Stimulated activated CD8-positive, alpha-beta memory T cell treated with anti-CD3 and anti-CD28 coated beads, Interleukin-7, amount 100 ng/mL, for 1 hour (primary cell): Measurements from ENCODE around the gene PIGL.
"Not testable (repeated sequence)": the region's sequence is repeated elsewhere in the genome, so short reads cannot be mapped to it uniquely, and the experiment has no call there.

Experiments used
- DNase-seq, 2 donors: peaks; one replicate each; pipeline ENCODE4 v3.0.0-alpha.2; 2020; ENCODE audit warnings: low read depth in 2 of 2

PIGL gene

DNA sequence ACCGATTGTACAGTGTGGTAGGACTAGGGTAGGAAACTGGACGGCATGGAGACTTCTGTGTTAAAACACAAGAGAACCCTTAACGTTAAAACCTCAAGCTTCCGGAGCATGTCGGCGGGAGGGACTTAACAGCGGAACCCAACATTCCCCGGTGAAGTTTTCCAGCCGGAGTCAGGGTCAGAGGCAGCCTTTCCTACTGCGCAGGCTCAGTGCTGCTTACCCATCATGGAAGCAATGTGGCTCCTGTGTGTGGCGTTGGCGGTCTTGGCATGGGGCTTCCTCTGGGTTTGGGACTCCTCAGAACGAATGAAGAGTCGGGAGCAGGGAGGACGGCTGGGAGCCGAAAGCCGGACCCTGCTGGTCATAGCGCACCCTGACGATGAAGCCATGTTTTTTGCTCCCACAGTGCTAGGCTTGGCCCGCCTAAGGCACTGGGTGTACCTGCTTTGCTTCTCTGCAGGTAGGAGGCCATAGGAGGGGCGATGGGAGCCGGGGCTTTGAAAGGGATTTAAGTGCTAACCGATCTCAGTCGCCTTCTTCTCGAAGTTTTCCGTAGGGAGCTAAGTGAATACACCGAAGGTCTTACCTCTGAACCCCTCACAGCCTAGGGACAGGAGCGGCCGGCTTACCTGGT, at the start of gene PIGL:
PIGL (plus strand) TSS at position 209 of the 634 bp plus-strand sequence; CDS start at position 226, 17 bp downstream.
- DNase-seq: peak; percentile 75

GRCh38 chr17:16171613-16172012, 45.4 kb upstream of the PIGL start:
- no peak for DNase-seq

DNA sequence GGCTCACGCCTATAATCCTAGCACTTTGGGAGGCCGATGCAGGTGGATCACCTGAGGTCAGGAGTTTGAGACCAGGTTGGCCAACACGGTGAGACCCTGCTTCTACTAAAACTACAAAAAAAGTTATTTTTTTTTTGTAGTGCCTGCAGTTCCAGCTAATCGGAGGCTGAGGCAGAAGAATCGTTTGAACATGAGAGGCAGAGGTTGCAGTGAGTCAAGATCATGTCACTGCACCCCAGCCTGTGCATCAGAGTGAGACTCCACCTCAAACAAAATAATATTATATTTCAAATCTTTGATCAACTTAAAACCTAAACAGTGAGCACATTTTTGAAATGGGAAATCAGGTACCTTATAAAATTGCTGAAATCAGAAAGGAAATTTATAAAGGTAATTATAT, 38.2 kb upstream of the PIGL start:
- DNase-seq: no peak

- DNase-seq: no peak
These were observed 35.4 kb upstream of the PIGL start for GRCh38 chr17:16181581-16181980.

GRCh38 chr17:16187642-16188041, 29.4 kb upstream of the PIGL start:
- DNase-seq: no peak

GRCh38 chr17:16189791-16190348, 27.1 kb upstream of the PIGL start:
- no peak for DNase-seq

DNA sequence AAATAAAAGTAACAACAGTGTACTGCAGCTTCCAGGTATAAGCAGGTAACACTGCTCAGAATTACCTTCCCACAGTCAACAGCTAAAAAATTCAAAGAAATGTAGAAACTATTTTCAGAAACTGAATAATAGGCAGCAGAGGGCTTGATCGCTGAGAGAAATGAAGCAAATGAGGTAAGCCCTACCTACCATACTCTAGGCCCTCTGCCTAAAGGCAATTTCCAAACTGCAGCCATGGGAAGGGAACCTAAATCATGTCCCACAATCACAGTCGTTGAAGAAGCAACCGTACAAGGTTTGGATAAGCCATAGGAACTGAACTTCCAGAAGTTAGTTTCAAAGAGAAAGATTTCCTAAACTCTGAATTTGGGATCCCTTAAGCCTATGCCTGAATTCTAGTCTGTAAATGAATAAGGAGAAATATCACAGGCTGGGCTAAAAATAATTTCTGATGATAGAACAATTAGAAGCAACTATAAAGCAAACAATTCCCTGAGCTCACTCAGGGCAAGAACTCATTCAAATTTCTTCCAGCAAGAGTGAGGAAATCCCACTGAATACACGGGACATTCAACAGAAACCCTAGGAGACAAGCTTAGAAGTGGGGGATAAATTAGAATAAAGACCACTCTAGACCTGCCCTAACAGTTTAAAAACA, 26.2 kb upstream of the PIGL start:
- no peak for DNase-seq

- no peak for DNase-seq
These were observed 25.4 kb upstream of the PIGL start for GRCh38 chr17:16191604-16192003.

GRCh38 chr17:16194307-16194835, 22.6 kb upstream of the PIGL start:
- not testable (repeated sequence) for DNase-seq

GRCh38 chr17:16197276-16197675, 19.7 kb upstream of the PIGL start:
- no peak for DNase-seq

DNA sequence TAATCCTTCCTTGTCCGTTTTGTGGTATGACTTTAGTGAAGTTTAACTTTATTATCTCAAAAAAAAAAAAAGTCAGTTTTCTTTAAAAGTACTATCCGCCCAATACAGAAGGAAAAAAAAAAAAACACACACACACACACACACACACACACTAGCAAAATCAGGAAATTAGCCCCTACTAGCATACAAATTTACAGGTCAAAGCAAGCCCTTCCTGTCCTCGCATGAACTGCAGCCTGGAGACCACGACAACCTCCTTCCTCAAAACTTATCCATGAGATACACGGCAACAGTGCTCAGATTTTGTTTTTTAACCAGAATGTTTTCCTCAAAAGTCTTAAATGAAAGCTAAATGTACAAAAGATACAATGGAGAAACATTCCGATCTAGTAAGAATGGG, 17.9 kb upstream of the PIGL start:
- DNase-seq: no peak

DNA sequence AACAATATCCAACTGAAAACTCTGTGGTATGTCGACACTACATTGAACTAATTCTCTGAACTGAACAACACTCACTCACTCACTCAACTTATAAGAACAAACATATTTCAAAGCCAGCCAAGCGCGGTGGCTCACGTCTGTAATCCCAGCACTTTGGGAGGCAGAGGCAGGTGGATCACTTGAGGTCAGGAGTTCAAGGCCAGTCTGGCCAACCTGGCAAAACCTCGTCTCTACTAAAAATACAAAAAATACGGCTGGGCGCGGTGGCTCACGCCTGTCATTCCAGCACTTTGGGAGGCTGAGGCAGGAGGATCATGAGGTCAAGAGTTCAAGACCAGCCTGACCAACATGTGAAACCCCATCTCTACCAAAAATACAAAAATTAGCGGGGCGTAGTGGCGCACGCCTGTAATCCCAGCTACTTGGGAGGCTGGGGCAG, 15.3 kb upstream of the PIGL start:
- not testable (repeated sequence) for DNase-seq

DNA sequence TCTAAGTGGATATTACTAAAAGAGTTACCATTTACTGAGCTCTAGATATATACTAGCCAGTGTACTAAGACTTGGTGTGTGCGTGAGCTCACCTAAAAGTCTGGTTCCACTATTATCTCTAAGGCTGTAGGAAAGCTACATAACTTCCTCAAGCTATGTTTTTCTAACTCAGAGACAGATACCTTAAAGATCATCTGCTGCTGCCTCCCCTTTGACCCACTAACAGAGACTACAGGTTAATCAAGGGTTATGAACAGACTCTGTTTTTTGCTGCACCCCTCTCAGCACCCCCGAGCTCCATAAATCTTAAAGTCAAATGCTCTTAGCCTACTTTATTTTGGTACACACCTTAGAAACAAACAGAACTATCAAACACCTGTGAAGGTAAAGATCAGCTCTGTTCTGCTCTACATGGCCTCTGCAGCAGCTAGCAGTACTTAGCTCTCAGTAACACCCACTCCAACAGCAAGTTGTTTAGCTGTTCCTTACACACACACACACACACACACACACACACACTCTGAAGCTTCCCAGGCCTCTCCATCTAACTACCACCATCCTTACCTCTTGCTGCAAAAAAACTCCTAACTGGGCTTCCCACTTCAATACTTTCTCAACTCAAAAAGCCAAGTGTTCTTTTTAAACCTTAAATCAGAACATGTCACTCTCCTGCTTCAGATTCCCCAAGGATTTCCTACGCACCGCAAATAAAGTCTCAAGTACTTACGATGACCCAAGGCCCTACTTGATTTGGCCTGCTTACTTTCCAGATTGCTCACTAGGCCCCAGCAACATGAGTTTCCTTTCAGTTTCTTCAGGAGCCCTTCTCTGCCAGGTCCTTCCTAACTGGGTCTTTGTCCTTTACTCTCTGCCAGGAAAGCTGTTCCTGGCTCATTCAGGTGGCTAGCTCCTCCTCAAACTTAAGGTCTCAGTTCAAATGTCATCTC, 14.2 kb upstream of the PIGL start:
- not testable (repeated sequence) for DNase-seq

GRCh38 chr17:16204763-16205162, 12.2 kb upstream of the PIGL start:
- DNase-seq: not testable (repeated sequence)

GRCh38 chr17:16211590-16211989, 5.4 kb upstream of the PIGL start:
- no peak for DNase-seq

DNA sequence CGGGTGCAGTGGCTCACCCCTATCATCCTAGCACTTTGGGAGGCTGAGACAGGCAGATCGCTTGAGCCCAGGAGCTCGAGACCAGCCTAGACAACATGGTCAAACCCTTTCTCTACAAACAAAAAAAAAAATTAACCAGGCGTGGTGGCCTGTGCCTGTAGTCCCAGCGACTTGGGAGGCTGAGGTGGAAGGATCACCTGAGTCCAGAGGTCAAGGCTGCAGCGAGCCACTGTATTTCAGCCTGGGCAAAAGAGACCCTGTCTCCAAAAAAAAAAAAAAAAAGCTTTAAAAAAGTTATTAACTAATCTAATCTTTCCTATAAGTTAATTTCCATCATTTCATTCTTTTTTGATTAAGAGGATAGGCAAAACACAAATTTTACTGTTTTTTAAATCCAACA, 4.2 kb upstream of the PIGL start:
- no peak for DNase-seq

DNA sequence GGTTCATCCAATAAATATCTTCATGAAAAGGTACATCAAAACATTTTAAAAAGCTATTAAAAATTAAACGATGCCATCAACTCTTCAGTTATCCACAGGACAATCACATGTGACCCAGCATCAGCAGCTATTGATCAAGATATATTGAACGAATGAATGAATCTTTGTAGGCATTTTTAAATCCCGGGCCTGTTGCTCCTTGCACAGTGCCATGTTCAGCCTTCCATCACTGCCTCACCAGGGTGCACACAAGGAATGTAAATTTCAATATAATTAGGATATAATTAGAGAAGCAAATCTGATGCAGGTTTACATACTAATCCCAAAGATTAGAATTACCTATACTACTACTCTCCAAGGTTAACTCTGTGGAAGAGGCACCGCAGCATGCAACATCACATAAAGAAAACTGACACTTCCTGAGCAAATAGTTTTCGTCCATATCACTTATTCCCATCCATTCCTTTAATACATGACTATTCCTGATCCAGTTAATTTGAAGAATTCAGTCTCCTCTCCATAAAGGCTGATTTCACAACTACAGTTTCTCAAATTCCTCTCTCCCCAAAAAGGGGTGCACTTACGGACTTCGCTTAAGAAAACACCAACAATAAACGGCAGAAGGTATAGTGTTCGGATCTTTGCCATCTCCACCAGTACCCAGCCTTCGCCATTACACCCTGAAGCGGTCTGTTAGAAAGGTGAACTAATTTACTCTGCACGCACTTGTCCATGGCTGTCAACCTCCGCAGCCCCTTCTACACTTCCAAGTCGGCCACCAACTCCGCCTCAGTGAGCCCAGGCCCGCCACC, 2.6 kb upstream of the PIGL start:
- no peak for DNase-seq

DNA sequence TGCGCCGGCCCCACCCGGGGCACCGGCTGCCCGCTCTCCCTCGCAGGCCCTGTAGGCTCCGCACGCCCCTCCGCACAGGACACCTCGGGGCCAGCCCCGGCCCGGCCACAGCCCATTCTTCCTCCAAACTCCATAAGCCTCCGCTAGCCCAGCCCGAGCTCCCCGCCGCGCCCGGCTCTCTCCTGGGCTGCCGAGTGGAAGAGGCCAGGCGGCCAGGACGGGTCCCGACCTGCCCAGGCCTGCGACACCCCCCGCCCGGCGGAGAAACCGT, 2.1 kb upstream of the PIGL start:
- no peak for DNase-seq

GRCh38 chr17:16215273-16215964, 1.6 kb upstream of the PIGL start, which contains the start of gene NCOR1:
Gene NCOR1, minus strand, starts transcription at chr17:16215534. Its CDS starts 20,965 bp downstream, at chr17:16194569.
- peak; percentile 72 to 74 for DNase-seq

- DNase-seq: no peak
These were observed 1.1 kb upstream of the PIGL start for GRCh38 chr17:16215965-16216316.
